Measurements from ENCODE around the gene PER3. TPM values are rescaled to one million over a fixed set of nuclear protein-coding genes. Genes with fewer than 3 reads are reported as not detected.

The PER3 gene
- 1.9 and 2.4 TPM in 2 replicates for total RNA-seq
- polyA plus RNA-seq = 2.0 and 2.7 TPM in 2 replicates

DNA sequence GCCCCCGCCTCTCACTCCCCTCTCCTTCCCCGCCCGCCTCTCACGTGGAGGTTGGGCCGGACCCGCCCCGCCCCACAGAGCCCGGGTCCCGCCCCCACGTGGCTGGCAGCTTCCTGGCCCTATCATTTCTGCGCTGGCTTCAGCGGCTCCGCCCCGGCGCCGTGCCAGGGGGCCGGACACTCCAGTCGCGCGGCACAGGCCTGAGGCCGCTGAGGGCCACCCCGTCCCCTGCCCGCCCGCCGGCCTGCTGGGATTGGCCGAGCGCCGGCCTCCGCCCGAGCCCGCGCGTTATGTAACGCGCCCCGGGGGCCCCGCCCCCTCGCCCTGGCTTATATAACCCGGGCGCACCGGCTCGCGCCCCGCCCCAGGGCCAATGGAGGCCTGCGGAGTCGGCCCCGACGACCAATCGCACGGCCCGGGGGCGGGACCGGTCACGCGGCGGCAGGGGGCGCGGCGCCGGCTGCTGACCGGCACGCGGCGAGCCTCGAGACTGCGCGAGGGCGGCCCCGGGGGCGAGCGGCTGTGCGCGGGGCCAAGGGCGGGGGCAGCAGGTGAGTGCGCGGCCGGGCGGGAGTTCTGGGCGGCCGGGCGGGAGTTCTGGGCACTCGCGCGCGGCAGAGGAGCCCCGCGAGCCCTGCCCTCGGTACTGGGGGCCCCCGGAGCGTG is at the start of gene PER3:
PER3 (plus strand) TSS at position 466 of the 666 bp plus-strand sequence. CDS start 587 bp downstream, outside the sequence.
- H4K20me1 ChIP-seq (ENCODE audit: insufficient read depth, poor library complexity, severe bottlenecking) = no peaks in the 10 kb centered on the region
- H3K4me1 ChIP-seq (ENCODE audit: insufficient read depth) = peaks cover 4% of the 10 kb centered on the region
- WGBS (ENCODE audit: low lambda C conversion rate, missing lambda C conversion rate) = 10% methylated on average over 2 of the region's 90 CpGs
- no peaks in the 10 kb centered on the region for H3K9me3 ChIP-seq (ENCODE audit: low read depth)
- H3K79me2 ChIP-seq = no peaks in the 10 kb centered on the region
- peak within 1 kb of the TSS; percentile 64 for H3K4me3 ChIP-seq
- TF ChIP-seq, protein P1, sequence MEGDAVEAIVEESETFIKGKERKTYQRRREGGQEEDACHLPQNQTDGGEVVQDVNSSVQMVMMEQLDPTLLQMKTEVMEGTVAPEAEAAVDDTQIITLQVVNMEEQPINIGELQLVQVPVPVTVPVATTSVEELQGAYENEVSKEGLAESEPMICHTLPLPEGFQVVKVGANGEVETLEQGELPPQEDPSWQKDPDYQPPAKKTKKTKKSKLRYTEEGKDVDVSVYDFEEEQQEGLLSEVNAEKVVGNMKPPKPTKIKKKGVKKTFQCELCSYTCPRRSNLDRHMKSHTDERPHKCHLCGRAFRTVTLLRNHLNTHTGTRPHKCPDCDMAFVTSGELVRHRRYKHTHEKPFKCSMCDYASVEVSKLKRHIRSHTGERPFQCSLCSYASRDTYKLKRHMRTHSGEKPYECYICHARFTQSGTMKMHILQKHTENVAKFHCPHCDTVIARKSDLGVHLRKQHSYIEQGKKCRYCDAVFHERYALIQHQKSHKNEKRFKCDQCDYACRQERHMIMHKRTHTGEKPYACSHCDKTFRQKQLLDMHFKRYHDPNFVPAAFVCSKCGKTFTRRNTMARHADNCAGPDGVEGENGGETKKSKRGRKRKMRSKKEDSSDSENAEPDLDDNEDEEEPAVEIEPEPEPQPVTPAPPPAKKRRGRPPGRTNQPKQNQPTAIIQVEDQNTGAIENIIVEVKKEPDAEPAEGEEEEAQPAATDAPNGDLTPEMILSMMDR (IDR thresholded peaks at IDR 0.05; ENCODE audit: poor library complexity) = no peak
- TF ChIP-seq EZH2 (IDR thresholded peaks at IDR 0.05; ENCODE audit: borderline replicate concordance) = no peak
- H3K4me2 ChIP-seq = peak within 1 kb of the TSS; percentile 95
- peak within 1 kb of the TSS; percentile 93 for H2AFZ ChIP-seq
- no peaks in the 10 kb centered on the region for H3K27me3 ChIP-seq
- H3K9me2 ChIP-seq (replicated peaks; ENCODE audit: insufficient read depth) = no peaks in the 10 kb centered on the region
- H3K36me3 ChIP-seq (replicated peaks; ENCODE audit: insufficient read depth, low read depth) = no peaks in the 10 kb centered on the region
- peak within 1 kb of the TSS; percentile 82 for H3K27ac ChIP-seq
- peak; percentile 99 for DNase-seq (ENCODE audit: low spot score)

DNA sequence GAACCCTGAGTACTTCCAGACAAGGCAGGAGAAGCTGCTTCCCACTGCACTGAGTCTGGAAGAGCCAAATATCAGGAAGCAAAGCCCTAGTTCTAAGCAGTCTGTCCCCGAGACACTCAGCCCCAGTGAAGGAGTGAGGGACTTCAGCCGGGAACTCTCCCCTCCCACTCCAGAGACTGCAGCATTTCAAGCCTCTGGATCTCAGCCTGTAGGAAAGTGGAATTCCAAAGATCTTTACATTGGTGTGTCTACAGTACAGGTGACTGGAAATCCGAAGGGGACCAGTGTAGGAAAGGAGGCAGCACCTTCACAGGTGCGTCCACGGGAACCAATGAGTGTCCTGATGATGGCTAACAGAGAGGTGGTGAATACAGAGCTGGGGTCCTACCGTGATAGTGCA is 46.0 kb upstream of the PER3 start:
- H3K27me3 ChIP-seq = no peaks in the 10 kb centered on the region
- no peak for TF ChIP-seq EZH2phosphoT487 (IDR thresholded peaks at IDR 0.05; ENCODE audit: low read depth, severe bottlenecking, unreplicated experiment)
- TF ChIP-seq EZH2 (IDR thresholded peaks at IDR 0.05; ENCODE audit: borderline replicate concordance) = no peak
- TF ChIP-seq, protein P1 (IDR thresholded peaks at IDR 0.05; ENCODE audit: poor library complexity) = no peak
- WGBS (ENCODE audit: low lambda C conversion rate, missing lambda C conversion rate) = 95% methylated on average over 6 of the region's 6 CpGs

DNA sequence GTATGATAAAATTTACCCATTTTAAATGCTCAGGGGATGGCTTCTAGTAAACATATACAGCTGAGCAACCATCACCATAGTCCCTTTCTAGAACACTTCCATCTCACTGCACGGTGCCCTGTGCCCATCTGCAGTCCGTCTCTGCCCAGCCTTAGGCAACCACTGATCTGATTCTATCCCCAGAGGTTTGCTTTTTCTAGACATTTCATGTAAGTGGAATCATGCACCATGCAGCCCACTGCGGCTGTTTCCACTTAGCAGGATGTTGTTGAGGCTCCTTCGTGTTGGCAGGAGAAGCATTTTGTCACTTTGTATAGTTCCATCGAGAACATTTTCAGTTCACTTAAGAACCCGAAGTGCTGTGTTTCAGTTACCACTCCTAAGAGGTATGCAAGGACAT is 40.7 kb upstream of the PER3 start:
- Histone ChIP-seq H3K4me2 (no peak overlapping the region), H3K36me3 (replicated peaks; ENCODE audit: insufficient read depth, low read depth) (no peaks in the 10 kb centered on the region)
- 65% methylated on average over 6 of the region's 6 CpGs for WGBS (ENCODE audit: low lambda C conversion rate, missing lambda C conversion rate)

More for the DNA sequence above, 46.0 kb upstream of the PER3 start:
- Histone ChIP-seq H3K27ac (no peak overlapping the region), H2AFZ (no peak overlapping the region), H4K20me1 (ENCODE audit: insufficient read depth, poor library complexity, severe bottlenecking) (no peaks in the 10 kb centered on the region), H3K4me3 (no peak overlapping the region), H3K36me3 (replicated peaks; ENCODE audit: insufficient read depth, low read depth) (no peaks in the 10 kb centered on the region), H3K9me2 (replicated peaks; ENCODE audit: insufficient read depth) (no peaks in the 10 kb centered on the region), H3K9me3 (ENCODE audit: low read depth) (no peaks in the 10 kb centered on the region), H3K79me2 (no peaks in the 10 kb centered on the region), H3K4me2 (no peak overlapping the region), H3K4me1 (ENCODE audit: insufficient read depth) (no peaks in the 10 kb centered on the region)
- no peak for DNase-seq (ENCODE audit: low spot score)

More for the DNA sequence above, 40.7 kb upstream of the PER3 start:
- Histone ChIP-seq H3K27ac (no peak overlapping the region), H3K4me1 (ENCODE audit: insufficient read depth) (no peaks in the 10 kb centered on the region), H3K27me3 (no peaks in the 10 kb centered on the region), H3K79me2 (no peaks in the 10 kb centered on the region), H2AFZ (no peak overlapping the region), H4K20me1 (ENCODE audit: insufficient read depth, poor library complexity, severe bottlenecking) (no peaks in the 10 kb centered on the region), H3K9me2 (replicated peaks; ENCODE audit: insufficient read depth) (no peaks in the 10 kb centered on the region), H3K9me3 (ENCODE audit: low read depth) (no peaks in the 10 kb centered on the region), H3K4me3 (no peak overlapping the region)
- DNase-seq (ENCODE audit: low spot score) = peak; percentile 15
- TF ChIP-seq, protein P1 (IDR thresholded peaks at IDR 0.05; ENCODE audit: poor library complexity) = no peak
- no peak for TF ChIP-seq EZH2phosphoT487 (IDR thresholded peaks at IDR 0.05; ENCODE audit: low read depth, severe bottlenecking, unreplicated experiment)
- no peak for TF ChIP-seq EZH2 (IDR thresholded peaks at IDR 0.05; ENCODE audit: borderline replicate concordance)
